HEK293 (cell line): Measurements from ENCODE around the gene HECTD4.

Source experiments
- SCRT2 ChIP-seq: fragments of 450-650 bp; formaldehyde crosslinking; IDR thresholded peaks from 2 replicates; pipeline ENCODE4 v1.5.1; 2016; ENCODE audit warnings: missing biosample characterization, missing genetic modification characterization
- ZFP69B ChIP-seq: fragments of 450-650 bp; formaldehyde crosslinking; IDR thresholded peaks from 2 replicates; pipeline ENCODE4 v1.5.1; 2016; ENCODE audit warnings: missing biosample characterization, missing genetic modification characterization
- TF ChIP-seq, protein P1 (sequence below): fragments of 450-650 bp; formaldehyde crosslinking; IDR thresholded peaks from 2 replicates; pipeline ENCODE4 v1.5.1; 2016; ENCODE audit warnings: missing biosample characterization, missing genetic modification characterization
- TF ChIP-seq, protein P2 (sequence below): fragments of 450-650 bp; formaldehyde crosslinking; IDR thresholded peaks from 2 replicates; pipeline ENCODE4 v1.5.1; 2017; ENCODE audit warnings: missing biosample characterization, mild to moderate bottlenecking, missing genetic modification characterization, moderate library complexity

DNA sequence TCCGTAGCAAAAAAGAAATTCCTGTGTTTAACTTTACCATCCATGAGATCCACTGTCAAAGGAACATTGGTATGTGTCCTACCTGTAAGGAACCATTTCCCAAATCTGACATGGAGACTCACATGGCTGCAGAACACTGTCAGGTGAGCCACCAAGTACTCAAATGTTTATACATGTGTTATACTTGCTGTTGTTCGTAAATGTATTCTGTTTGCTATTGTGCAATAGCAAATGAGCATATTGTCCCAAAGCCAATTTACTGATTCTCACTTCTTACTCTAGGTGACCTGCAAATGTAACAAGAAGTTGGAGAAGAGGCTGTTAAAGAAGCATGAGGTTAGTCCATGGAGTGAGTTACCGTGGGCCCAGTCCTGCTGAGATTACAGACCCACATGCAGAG, 247.5 kb downstream of the HECTD4 start:
- TF ChIP-seq ZFP69B (tag by site-specific recombination) (no peak), SCRT2 (no peak)
- TF ChIP-seq, protein P1, sequence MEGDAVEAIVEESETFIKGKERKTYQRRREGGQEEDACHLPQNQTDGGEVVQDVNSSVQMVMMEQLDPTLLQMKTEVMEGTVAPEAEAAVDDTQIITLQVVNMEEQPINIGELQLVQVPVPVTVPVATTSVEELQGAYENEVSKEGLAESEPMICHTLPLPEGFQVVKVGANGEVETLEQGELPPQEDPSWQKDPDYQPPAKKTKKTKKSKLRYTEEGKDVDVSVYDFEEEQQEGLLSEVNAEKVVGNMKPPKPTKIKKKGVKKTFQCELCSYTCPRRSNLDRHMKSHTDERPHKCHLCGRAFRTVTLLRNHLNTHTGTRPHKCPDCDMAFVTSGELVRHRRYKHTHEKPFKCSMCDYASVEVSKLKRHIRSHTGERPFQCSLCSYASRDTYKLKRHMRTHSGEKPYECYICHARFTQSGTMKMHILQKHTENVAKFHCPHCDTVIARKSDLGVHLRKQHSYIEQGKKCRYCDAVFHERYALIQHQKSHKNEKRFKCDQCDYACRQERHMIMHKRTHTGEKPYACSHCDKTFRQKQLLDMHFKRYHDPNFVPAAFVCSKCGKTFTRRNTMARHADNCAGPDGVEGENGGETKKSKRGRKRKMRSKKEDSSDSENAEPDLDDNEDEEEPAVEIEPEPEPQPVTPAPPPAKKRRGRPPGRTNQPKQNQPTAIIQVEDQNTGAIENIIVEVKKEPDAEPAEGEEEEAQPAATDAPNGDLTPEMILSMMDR = no peak
- TF ChIP-seq, protein P2, sequence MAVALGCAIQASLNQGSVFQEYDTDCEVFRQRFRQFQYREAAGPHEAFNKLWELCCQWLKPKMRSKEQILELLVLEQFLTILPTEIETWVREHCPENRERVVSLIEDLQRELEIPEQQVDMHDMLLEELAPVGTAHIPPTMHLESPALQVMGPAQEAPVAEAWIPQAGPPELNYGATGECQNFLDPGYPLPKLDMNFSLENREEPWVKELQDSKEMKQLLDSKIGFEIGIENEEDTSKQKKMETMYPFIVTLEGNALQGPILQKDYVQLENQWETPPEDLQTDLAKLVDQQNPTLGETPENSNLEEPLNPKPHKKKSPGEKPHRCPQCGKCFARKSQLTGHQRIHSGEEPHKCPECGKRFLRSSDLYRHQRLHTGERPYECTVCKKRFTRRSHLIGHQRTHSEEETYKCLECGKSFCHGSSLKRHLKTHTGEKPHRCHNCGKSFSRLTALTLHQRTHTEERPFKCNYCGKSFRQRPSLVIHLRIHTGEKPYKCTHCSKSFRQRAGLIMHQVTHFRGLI (tag by site-specific recombination) = no peak
